GM19328 (cell line): ENCODE results near the gene FOXP2.

Source experiments
- ATAC-seq: cut with Tn5 transposase; IDR thresholded peaks from one replicate; pipeline ENCODE4 v1.9.1; 2021; ENCODE audit warnings: mild to moderate bottlenecking, moderate library complexity; ENCODE audit not compliant: unreplicated experiment

FOXP2 gene

DNA sequence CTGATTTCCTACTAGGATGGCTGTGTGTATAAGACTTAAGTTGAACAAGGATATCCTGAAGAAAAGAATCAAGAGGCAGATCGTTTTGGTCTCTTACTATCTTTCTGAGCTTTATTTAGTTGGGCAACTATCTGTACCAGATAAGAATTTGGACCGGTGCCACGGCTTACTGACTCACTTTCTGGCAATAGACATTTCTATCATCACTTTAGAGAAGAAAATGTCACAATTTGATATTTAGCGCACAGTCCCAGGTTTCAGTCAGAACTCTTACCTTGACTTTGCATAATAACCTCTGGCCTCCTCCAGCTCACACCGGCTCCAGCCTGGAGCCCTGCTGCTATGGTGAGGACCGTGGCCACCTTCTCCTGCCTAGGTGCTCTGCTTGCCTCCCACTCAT lies 289.1 kb downstream of the FOXP2 start:
- no peak for ATAC-seq

DNA sequence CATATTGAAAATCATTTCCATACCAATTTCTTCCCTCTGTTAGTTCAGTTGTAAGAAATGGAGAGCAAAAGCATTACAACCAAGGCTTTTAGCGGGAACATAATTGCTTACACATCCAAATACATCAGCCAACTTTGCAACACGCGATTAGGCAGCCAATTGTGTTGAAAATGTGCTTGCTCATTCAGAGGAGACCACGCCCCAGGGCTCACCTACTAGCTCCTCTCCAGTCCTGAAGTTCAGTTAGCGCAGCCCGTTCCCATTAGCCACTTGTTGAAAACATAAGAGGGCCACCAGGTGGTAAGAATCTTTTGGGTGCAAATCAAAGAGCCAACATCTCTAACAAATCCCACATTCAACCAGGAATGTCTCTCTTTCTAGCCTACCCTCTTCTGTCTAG lies 294.0 kb downstream of the FOXP2 start:
- ATAC-seq, result no peak

- no peak for ATAC-seq
These were observed 295.9 kb downstream of the FOXP2 start for GRCh38 chr7:114710499-114710898.

DNA sequence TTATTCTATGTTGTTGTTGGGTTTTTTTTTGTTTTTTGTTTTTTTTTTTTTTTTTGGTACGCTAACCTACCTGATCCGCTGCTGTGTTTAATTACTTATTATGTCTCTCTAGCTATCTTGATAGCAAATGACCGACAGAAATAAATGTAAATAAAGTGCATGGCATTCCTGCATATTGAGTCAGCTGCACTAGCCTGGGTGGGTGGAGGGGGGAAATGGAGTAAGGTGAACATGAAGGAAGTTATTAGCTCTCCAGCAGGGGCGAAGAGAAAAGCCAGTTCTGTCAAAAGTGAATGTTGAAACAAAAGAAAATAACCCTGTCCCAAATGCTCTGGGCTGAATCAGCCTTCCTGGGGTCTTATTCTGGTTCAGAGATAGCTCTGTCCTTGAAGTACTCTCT lies 296.6 kb downstream of the FOXP2 start:
- ATAC-seq, result no peak

GRCh38 chr7:114715907-114716306 lies 301.3 kb downstream of the FOXP2 start:
- peak; percentile 72 for ATAC-seq

GRCh38 chr7:114718861-114719260 lies 304.2 kb downstream of the FOXP2 start:
- ATAC-seq, result peak; percentile 54

GRCh38 chr7:114720725-114721124 lies 306.1 kb downstream of the FOXP2 start:
- ATAC-seq, result no peak

DNA sequence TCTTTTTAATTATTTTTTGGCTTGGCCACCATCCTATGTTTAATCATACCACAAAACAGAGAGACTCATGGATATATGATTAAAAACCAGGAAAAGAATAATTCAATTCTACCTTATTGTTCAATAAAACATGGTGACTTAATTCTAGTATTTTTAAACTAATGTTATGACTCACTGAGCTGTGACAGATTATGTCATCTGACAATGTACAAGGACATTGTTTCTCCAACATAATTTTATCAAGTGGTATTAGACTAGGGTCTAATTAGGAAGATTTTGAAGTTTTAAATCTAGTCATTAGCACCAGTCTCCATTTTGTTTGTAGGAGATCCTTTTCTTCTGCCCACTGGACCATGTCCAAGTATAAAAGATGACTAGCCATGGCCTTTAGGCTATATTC lies 307.9 kb downstream of the FOXP2 start:
- ATAC-seq, result no peak

DNA sequence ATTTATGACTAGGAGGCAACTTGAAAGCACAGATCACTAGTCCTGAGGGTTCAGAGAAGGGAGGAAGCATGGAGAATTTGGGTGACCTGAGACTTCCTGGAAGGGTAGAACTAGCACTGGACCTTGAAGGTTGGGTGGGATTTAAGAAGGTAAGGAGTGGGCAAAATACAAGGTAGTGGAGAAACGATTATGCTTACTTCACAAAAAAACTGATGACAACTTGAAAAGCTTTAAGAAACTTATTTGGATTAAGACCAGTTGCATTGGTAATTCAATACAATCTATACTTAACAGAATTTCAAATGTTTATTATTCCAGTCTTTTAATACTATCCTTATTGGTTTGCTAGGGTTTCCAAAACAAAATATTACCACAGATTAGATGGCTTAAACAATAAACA lies 308.7 kb downstream of the FOXP2 start:
- ATAC-seq, result no peak

GRCh38 chr7:114740095-114740494 lies 325.5 kb downstream of the FOXP2 start:
- no peak for ATAC-seq

- no peak for ATAC-seq
These were observed 326.3 kb downstream of the FOXP2 start for GRCh38 chr7:114740941-114741340.

DNA sequence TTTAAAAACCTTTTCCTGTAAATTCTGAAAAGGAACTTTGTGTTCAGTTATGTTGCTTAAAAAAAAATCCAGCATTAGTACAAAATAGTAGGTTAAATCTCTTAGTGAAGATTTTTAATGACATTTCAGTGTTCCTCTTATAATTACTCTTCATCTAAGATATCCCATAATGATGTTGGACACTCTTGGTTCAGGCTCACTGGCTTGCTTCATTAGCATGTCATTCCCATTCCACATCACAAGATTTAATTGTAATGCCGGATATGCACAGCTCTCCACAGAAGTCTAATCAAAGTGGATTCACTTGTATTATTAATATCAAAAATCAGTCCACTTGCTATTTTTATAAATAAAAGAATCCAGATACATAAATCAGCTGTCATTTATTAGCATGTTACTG lies 327.3 kb downstream of the FOXP2 start:
- ATAC-seq, result no peak
